RWPE1 (cell line): ENCODE data around the gene KRTCAP2.

Experiments
- CTCF ChIA-PET: fragments of 350-600 bp; sonication (Branson Sonifier 250); formaldehyde crosslinking; extraction: SDS; loops from one replicate; lab custom pipeline; 2021; lab: Yijun Ruan, JAX
- POLR2A ChIA-PET: fragments of 400-600 bp; formaldehyde crosslinking; extraction: SDS; loops from one replicate; lab custom pipeline; 2020; ENCODE audit warnings: antibody characterized with exemption; ENCODE audit not compliant: low non-redundant PET; lab: Yijun Ruan, JAX
- DNase-seq: peaks from one replicate; pipeline ENCODE4 v3.0.0; 2012; ENCODE audit warnings: low spot score
- H3K27ac ChIP-seq: fragments of 450-650 bp; 2 replicates; pipeline ENCODE4 v1.5.1; 2017
- TF ChIP-seq, protein P1 (sequence below): fragments of 450-650 bp; conservative IDR thresholded peaks from 2 replicates; pipeline ENCODE4 v1.5.1; 2017; ENCODE audit warnings: low read depth, mild to moderate bottlenecking

Gene KRTCAP2

GRCh38 chr1:155210314-155211104, 37.4 kb upstream of the KRTCAP2 start:
- TF ChIP-seq, protein P1, sequence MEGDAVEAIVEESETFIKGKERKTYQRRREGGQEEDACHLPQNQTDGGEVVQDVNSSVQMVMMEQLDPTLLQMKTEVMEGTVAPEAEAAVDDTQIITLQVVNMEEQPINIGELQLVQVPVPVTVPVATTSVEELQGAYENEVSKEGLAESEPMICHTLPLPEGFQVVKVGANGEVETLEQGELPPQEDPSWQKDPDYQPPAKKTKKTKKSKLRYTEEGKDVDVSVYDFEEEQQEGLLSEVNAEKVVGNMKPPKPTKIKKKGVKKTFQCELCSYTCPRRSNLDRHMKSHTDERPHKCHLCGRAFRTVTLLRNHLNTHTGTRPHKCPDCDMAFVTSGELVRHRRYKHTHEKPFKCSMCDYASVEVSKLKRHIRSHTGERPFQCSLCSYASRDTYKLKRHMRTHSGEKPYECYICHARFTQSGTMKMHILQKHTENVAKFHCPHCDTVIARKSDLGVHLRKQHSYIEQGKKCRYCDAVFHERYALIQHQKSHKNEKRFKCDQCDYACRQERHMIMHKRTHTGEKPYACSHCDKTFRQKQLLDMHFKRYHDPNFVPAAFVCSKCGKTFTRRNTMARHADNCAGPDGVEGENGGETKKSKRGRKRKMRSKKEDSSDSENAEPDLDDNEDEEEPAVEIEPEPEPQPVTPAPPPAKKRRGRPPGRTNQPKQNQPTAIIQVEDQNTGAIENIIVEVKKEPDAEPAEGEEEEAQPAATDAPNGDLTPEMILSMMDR = no peak
- ChIA-PET CTCF (interaction anchor here (1.1 kb wide), 1 partner anchor 17 kb away, joined by 5 read pairs; no protein-coding TSS in a partner anchor), POLR2A (no interaction called here)
- no peak overlapping the region for H3K27ac ChIP-seq
- no peak for DNase-seq

GRCh38 chr1:155209312-155209721, 36.2 kb upstream of the KRTCAP2 start:
- ChIA-PET POLR2A (interaction anchor here (1.2 kb wide), 1 partner anchor 15 kb away, joined by 3 read pairs; no protein-coding TSS in a partner anchor), CTCF (no interaction called here)
- peak overlapping the region; percentile 94 for H3K27ac ChIP-seq
- TF ChIP-seq, protein P1 = no peak
- DNase-seq = no peak

- ChIA-PET POLR2A (interaction anchor here (1.2 kb wide), 1 partner anchor 14 kb away, joined by 3 read pairs; no protein-coding TSS in a partner anchor), CTCF (interaction anchor here (0.6 to 2.3 kb wide), 2 partner anchors 15 to 252 kb away, joined by 4 to 14 read pairs; no protein-coding TSS in a partner anchor)
- TF ChIP-seq, protein P1 = no peak
- DNase-seq = peak; percentile 75
- H3K27ac ChIP-seq = peak within 1 kb of the TSS; percentile 94
These were observed 35.6 kb upstream of the KRTCAP2 start, which contains the start of gene MTX1 for GRCh38 chr1:155208541-155209311. Gene MTX1, plus strand, starts transcription at chr1:155208695. Its CDS starts 110 bp downstream, at chr1:155208805.

- ChIA-PET POLR2A (interaction anchor here (0.6 to 1.2 kb wide), 2 partner anchors 14 to 45 kb away, joined by 3 to 4 read pairs; no protein-coding TSS in a partner anchor), CTCF (interaction anchor here (0.6 to 2.3 kb wide), 4 partner anchors 14 to 251 kb away, joined by 3 to 22 read pairs (median 9); no protein-coding TSS in a partner anchor)
- TF ChIP-seq, protein P1 = no peak
- H3K27ac ChIP-seq = peak within 1 kb of the TSS; percentile 94
- no peak for DNase-seq
These were observed 34.9 kb upstream of the KRTCAP2 start, which contains the start of gene THBS3 for GRCh38 chr1:155207806-155208540. Gene THBS3, minus strand, starts transcription at chr1:155207897. Its CDS starts 21 bp downstream, at chr1:155207876.

GRCh38 chr1:155206891-155207805, 34.0 kb upstream of the KRTCAP2 start:
- POLR2A ChIA-PET = interaction anchor here (1.0 kb wide), 1 partner anchor 20 kb away, joined by 3 read pairs; no protein-coding TSS in a partner anchor
- peak overlapping the region; percentile 94 for H3K27ac ChIP-seq

More at GRCh38 chr1:155206891-155207805, 34.0 kb upstream of the KRTCAP2 start:
- CTCF ChIA-PET = interaction anchor here (0.6 to 2.3 kb wide), 16 partner anchors 11 to 470 kb away, joined by 3 to 22 read pairs (median 4); partner anchors contain the start of genes ENTREP3 and KRTCAP2
- peak; percentile 75 for DNase-seq
- TF ChIP-seq, protein P1 = peak; percentile 89
